DMS53 (cell line): ENCODE data around the gene LSM5.

Experiments used
- DNase-seq: peaks from one replicate; lab custom pipeline; 2025; lab: John Stamatoyannopoulos, UW

The LSM5 gene

GRCh38 chr7:32490127-32490796 is at the start of gene LSM5:
TSS of gene LSM5 (minus strand) at chr7:32490380. CDS start at chr7:32490365, 15 bp downstream.
- peak; percentile 99 for DNase-seq

- DNase-seq = no peak
These were observed 49.2 kb upstream of the LSM5 start for GRCh38 chr7:32539366-32539765.

GRCh38 chr7:32537760-32538159 is 47.6 kb upstream of the LSM5 start:
- DNase-seq = no peak

GRCh38 chr7:32536585-32536984 is 46.4 kb upstream of the LSM5 start:
- DNase-seq = no peak

GRCh38 chr7:32536016-32536415 is 45.8 kb upstream of the LSM5 start:
- DNase-seq = no peak

- DNase-seq = no peak
These were observed 45.1 kb upstream of the LSM5 start for GRCh38 chr7:32535162-32535702.

- DNase-seq = no peak
These were observed 43.3 kb upstream of the LSM5 start for GRCh38 chr7:32533276-32534029.

GRCh38 chr7:32532716-32533115 is 42.5 kb upstream of the LSM5 start:
- peak; percentile 11 for DNase-seq

- no peak for DNase-seq
These were observed 41.9 kb upstream of the LSM5 start for GRCh38 chr7:32532086-32532485.

GRCh38 chr7:32531402-32531801 is 41.2 kb upstream of the LSM5 start:
- DNase-seq = no peak

GRCh38 chr7:32525839-32526238 is 35.7 kb upstream of the LSM5 start:
- DNase-seq = no peak

- no peak for DNase-seq
These were observed 34.5 kb upstream of the LSM5 start for GRCh38 chr7:32524631-32525030.

- no peak for DNase-seq
These were observed 32.8 kb upstream of the LSM5 start for GRCh38 chr7:32522746-32523530.

- DNase-seq = no peak
These were observed 29.6 kb upstream of the LSM5 start for GRCh38 chr7:32519763-32520162.

- DNase-seq = peak; percentile 83
These were observed 28.5 kb upstream of the LSM5 start for GRCh38 chr7:32518534-32519140.

- DNase-seq = no peak
These were observed 26.4 kb upstream of the LSM5 start for GRCh38 chr7:32516551-32517100.

GRCh38 chr7:32515890-32516550 is 25.8 kb upstream of the LSM5 start:
- DNase-seq = no peak

- no peak for DNase-seq
These were observed 23.0 kb upstream of the LSM5 start for GRCh38 chr7:32513210-32513609.

GRCh38 chr7:32511791-32512190 is 21.6 kb upstream of the LSM5 start:
- DNase-seq = no peak

- no peak for DNase-seq
These were observed 17.2 kb upstream of the LSM5 start for GRCh38 chr7:32507414-32507813.
